Coronary artery (tissue), 2 donors: ENCODE measurements around the gene FBXL15.

Experiments used
- DNase-seq: peaks from one replicate; pipeline ENCODE4 v3.0.0-alpha.2; 2017; ENCODE audit warnings: low spot score
- H3K27ac ChIP-seq, 2 donors: fragments of 200-600 bp; sonication (generic); one replicate each; pipeline ENCODE4 v1.5.1; 2016 to 2019
- H3K4me3 ChIP-seq: fragments of 200-600 bp; sonication (generic); 2 replicates; pipeline ENCODE4 v1.5.1; 2016; ENCODE audit warnings: mild to moderate bottlenecking, moderate library complexity
- TF ChIP-seq, protein P1 (sequence below): fragments of 200-600 bp; sonication (generic); IDR thresholded peaks from one replicate; pipeline ENCODE4 v1.5.1; 2019; ENCODE audit warnings: antibody characterized with exemption

FBXL15 gene

DNA sequence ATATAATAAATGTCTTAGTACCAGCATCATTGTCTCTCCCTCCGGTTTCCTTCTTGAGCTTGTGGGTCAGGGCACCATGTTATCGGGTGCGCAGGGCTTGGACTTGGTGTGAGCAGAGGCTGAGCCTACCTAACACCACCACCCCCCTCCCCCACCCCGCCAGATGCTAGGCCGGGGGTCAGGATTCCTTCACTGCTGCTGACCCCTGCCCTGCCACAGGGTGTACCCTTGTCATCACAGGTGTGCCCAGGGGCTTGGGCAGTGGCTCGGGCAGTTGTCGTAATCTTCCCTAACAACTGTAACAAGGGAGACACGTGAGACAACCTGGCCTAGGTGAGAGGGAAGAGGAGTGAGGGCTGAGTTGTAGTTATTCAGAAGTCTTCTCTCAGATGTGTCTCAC lies 37.8 kb upstream of the FBXL15 start:
- no peak for DNase-seq
- Histone ChIP-seq H3K4me3 (no peak overlapping the region), H3K27ac (no peak overlapping the region)
- TF ChIP-seq, protein P1, sequence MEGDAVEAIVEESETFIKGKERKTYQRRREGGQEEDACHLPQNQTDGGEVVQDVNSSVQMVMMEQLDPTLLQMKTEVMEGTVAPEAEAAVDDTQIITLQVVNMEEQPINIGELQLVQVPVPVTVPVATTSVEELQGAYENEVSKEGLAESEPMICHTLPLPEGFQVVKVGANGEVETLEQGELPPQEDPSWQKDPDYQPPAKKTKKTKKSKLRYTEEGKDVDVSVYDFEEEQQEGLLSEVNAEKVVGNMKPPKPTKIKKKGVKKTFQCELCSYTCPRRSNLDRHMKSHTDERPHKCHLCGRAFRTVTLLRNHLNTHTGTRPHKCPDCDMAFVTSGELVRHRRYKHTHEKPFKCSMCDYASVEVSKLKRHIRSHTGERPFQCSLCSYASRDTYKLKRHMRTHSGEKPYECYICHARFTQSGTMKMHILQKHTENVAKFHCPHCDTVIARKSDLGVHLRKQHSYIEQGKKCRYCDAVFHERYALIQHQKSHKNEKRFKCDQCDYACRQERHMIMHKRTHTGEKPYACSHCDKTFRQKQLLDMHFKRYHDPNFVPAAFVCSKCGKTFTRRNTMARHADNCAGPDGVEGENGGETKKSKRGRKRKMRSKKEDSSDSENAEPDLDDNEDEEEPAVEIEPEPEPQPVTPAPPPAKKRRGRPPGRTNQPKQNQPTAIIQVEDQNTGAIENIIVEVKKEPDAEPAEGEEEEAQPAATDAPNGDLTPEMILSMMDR = no peak

DNA sequence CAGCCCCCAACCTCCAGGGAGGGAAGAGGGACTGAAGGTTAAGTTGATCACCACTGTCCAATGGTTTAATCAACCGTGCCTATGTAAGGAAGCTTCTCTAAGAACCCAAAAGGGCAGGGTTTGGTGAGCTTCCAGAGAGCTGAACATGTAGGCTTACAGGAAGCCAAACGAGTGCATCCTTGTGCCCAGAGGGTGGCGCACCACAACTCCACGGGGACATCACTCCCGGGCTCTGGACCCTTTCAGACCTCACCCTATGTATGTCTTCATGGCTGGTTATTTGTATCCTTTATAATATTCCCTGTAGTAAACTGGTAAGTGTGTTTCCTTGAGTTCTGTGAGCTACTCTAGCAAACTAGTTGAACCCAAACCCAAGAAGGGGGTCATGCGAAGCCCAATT lies 36.6 kb upstream of the FBXL15 start:
- TF ChIP-seq, protein P1 = no peak

DNA sequence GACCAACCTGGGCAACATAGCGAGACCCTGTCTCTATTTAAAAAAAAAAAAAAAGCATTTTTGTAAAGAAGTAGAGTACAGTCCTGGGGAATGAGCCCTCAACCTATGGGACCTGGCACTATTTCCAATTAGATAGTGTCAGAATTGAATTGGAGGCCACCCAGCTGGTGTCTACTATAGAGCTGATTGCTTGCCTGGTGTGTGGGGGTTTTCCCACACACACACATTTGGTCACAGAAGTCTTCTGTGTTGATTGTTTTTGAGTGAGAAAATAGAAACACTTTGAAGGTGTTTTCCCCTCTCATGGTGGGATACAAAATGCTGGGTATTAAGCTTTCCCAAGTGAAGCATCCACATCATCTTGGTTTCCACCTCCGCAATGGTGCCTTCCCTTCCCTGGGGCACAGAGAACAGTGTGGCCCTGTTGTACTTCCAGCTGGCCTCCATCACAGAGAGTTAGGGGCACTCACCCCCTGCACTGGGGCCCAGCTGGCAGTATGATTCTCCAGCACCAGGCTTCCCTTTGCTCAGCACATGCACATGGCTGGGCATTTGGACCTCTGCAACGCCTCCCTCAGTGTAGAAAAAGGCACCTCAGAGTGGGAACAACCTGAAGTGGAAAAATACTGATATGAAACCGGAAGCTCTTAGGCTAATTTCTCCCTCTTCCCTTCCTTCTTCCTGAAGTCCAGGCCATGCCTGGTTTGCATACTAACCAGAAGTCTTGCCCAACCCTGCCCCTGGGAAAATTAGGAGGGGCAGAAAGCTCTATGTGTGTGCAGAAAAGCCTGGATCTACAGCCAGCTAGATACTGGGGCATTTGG lies 35.8 kb upstream of the FBXL15 start:
- DNase-seq = no peak
- H3K4me3 ChIP-seq = no peak overlapping the region
- peak overlapping the region in 1 of 2 donors; percentile 34 for H3K27ac ChIP-seq
- TF ChIP-seq, protein P1 = no peak

More for the DNA sequence above, 36.6 kb upstream of the FBXL15 start:
- Histone ChIP-seq H3K27ac (no peak overlapping the region), H3K4me3 (no peak overlapping the region)
- no peak for DNase-seq

DNA sequence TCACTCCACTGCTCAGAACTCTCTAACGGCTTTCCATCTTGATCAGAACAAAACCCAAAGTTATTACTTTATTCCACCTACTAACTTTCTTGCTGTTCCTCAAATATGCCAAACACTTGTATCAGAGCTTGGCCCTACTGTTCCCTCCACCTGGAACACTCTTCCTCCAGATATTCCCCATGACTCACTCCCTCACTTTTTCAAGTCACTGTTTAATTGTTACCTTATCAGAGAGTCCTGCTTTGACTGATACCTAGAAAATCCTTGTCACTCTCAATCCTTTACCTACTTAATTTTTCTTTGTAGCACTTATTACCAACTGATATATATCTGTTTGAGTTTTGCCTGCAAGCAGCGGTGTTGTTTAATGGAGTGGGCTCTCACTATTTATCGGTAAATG lies 30.7 kb upstream of the FBXL15 start:
- TF ChIP-seq, protein P1 = no peak
- Histone ChIP-seq H3K27ac (no peak overlapping the region), H3K4me3 (no peak overlapping the region)
- no peak for DNase-seq

DNA sequence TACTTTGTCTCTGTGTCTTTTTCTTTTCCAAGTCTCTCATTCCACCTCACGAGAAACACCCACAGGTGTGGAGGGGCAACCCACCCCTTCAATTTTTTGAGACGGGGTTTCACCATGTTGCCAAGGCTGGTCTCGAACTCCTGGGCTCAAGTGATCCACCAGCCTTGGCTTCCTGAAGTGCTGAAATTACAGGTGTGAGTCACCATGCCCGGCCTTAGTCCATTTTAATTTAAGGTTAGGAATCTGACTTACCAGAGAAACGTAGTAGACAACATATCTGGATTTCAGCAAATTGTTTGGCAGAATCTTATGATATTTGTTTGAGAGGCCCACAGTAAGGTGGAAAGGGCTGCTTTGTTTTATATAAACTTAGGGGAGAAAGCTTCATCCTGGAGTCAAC lies 28.3 kb upstream of the FBXL15 start:
- no peak for DNase-seq
- H3K4me3 ChIP-seq = no peak overlapping the region
- no peak overlapping the region for H3K27ac ChIP-seq
- TF ChIP-seq, protein P1 = no peak

DNA sequence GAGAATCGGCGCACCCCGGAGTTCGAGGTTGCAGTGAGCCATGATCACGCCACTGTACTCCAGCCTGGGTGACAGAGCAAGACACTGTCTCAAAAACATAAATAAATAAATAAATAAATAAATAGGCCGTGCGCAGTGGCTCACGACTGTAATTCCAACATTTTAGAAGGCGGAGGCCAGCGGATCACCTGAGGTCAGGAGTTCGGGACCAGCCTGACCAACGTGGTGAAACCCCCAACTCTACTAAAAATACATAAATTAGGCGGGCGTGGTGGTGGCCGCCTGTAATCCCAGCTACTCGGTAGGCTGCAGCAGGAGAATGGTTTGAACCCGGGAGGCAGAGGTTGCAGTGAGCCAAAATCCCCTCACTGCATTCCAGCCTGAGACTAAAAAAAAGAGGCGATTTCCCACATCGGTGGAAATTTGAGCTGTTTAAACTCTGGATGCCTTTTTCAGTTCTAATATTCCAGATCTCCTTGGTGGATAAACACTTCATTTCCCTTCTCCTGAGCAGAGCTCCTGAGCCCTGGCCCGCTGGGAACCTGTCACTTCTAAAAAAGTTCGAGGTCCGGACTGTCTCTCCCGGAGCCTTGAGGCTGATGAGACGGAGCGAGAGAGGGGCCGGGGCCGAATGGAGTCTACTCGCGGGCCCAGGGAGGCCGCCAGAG lies 27.1 kb upstream of the FBXL15 start:
- peak overlapping the region; percentile 97 to 98 for H3K27ac ChIP-seq
- DNase-seq = no peak
- TF ChIP-seq, protein P1 = peak; percentile 90
- H3K4me3 ChIP-seq = peak overlapping the region; percentile 90
